Activated CD4-positive, alpha-beta T cell treated with anti-CD3 and anti-CD28 coated beads for 4 hours (primary cell): ENCODE measurements around the gene IPO9.
A peak's percentile ranks its signal among the peaks of the same experiment; 100 is the strongest.

Experiments
- DNase-seq, 2 donors: peaks; one replicate each; pipeline ENCODE4 v3.0.0-alpha.2; 2020

The IPO9 gene

DNA sequence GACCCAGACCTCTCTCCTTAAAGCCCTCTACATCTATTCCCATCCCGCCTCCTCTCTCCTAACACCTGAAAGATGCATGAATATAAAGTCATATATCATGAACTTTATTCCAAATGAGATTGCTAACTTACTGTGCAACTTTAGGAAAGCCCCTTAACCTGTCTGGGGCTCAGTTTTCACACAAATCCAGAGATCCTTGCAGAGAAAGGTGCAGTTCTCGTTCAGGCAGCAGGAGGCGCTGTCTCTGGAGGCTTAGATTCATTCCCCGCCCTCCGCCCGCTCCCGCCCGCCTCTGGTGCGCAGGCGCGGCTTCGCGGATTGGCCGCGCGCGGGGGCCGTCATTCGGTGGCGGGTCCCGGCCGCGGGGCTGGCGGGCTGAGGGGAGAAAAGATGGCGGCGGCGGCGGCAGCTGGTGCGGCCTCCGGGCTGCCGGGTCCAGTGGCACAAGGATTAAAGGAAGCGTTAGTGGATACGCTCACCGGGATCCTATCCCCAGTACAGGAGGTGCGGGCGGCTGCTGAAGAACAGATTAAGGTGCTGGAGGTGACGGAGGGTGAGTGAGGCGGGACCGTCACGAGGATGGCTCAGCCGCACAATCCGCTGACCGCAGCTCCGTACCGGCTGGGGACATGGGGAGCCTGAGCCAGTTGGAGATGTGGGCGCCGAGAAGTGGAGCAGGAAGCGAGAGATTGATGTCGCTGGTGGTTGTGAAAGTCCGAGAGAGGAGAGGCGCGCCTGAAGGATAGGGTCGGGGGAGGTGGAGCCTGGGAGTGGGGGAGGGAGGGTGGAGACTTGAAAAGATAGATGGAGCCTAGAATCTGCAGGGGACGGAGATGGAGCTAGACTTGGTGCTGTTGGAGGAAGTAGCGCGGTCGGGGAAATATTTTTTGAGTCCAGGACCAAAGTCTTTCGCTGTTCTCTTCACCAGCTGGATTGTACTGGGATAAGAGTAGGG, at the start of gene IPO9:
Gene IPO9 (plus strand): TSS at position 338 of the 955 bp plus-strand sequence. CDS start 53 bp downstream, at position 391.
- peak; percentile 89 to 95 for DNase-seq

- no peak for DNase-seq
These were observed 49.5 kb upstream of the IPO9 start for GRCh38 chr1:201779351-201779880.

- DNase-seq: no peak
These were observed 48.0 kb upstream of the IPO9 start for GRCh38 chr1:201780952-201781351.

DNA sequence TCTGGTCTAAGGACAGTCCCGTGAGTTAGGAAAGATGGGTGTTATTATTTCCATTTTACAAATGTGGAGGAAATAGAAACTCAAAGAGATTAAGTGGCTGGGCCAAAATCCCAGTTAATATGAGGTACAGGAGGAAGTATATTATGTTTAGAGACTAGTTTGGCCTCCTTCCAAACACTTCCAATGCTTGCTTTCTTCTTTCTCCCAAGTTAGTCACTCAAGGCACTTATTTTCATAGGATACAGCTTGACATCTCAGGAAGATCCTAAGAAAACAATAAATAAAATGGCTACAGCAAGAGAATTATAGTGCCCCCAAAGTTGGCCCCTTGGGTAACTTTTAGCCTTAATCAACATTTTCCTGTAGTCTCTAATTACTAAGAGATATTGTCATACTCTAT, 47.5 kb upstream of the IPO9 start:
- DNase-seq: no peak

DNA sequence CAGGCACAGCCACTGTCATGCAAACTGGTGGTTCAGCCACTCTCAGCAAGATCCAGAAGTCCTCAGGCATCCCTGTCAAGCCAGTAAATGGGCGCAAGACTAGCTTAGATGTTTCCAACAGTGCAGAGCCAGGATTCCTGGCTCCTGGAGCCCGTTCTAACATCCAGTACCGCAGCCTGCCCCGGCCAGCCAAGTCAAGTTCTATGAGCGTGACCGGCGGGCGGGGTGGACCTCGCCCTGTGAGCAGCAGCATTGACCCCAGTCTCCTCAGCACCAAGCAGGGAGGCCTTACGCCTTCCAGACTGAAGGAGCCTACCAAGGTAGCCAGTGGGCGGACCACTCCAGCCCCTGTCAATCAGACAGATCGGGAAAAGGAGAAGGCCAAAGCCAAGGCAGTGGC, 46.6 kb upstream of the IPO9 start:
- DNase-seq: no peak

- DNase-seq: no peak
These were observed 45.9 kb upstream of the IPO9 start for GRCh38 chr1:201783058-201783457.

DNA sequence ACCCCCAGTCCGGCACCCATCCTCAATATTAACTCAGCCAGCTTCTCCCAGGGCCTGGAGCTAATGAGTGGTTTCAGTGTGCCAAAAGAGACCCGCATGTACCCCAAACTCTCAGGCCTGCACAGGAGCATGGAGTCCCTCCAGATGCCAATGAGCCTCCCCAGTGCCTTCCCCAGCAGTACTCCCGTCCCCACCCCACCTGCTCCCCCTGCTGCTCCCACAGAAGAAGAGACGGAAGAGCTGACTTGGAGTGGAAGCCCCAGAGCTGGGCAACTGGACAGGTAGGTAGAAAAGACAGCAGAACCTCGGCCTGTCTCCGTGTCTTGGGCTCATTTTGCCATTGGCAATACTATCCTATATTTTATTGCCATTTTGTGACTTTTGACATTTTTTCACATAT, 45.4 kb upstream of the IPO9 start:
- no peak for DNase-seq

DNA sequence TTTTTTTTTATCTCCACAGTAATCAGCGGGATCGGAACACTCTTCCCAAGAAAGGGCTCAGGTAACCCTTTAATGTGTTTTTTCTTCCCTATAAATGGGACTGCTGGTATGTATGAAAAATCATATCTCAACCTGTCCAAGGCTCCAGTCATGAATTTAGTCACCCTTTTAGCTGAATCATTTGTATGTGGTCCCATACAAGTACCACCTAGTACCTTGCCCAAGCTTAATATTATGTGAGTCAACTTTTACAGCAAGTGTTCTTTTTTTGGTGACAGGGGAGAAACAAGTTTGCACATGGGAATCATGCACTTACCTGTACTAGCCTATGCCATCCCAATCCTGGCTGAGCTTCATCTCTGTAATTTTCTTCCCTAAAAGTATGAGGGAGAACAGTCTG, 43.7 kb upstream of the IPO9 start:
- DNase-seq: no peak

DNA sequence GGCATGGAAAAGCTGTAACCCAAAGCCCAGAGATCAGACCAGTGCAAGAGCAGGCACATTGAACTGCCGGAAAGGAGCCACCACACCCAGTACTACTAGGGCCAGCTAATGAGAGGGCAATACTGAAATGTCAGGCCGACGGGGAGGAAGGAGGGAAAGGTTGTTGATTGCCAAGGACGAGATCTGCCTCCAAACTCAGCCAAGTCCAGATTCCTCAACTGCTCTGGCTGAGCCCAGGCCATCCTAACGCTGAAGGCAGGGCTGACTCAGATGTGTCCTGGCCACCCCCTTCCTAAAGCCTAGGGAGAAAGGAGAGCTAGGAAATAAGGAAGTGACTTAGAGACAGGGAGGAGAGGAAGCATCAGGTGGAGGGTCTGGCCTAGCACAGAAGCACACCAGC, 42.1 kb upstream of the IPO9 start:
- no peak for DNase-seq

GRCh38 chr1:201788296-201788695, 40.7 kb upstream of the IPO9 start:
- no peak for DNase-seq

GRCh38 chr1:201789245-201789644, 39.7 kb upstream of the IPO9 start:
- DNase-seq: no peak

- DNase-seq: no peak
These were observed 38.7 kb upstream of the IPO9 start for GRCh38 chr1:201790261-201790660.

DNA sequence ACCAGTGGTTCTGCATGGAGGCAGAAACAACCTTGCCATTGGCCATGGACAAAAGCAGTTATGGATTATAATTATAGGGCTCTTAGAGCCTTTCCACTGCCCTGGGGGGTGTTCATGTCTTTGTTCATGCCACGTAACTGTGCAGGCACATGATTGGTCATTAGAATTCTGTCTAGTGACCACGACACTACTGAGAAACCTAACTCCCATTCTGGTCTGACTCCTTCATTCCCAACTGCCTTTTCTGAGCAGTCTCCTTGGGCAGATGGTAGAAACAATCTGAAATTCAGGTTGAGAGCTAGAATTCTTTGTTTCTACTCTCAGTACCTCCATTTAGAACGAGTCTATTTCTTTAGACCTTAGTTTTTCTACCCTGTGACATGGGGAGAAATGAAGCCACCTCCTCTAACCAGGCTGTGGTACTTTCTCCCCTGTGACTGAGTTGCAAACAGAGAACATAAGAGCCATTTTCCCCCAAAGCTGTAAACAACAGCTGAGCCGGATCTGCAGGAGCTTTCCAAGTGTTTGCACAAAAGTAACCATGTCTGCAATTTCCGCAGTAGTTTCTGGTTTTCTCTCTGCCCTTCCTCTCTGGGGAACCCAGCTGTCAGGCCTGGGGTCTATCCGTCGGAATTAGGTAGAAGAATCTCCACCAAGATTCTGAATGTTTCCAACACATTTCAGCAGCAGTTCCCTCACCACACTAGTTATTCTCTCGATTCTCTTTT, 37.7 kb upstream of the IPO9 start:
- DNase-seq: no peak

- no peak for DNase-seq
These were observed 37.2 kb upstream of the IPO9 start for GRCh38 chr1:201791779-201792173.

GRCh38 chr1:201792534-201793305, 36.2 kb upstream of the IPO9 start:
- peak; percentile 22 to 41 for DNase-seq

DNA sequence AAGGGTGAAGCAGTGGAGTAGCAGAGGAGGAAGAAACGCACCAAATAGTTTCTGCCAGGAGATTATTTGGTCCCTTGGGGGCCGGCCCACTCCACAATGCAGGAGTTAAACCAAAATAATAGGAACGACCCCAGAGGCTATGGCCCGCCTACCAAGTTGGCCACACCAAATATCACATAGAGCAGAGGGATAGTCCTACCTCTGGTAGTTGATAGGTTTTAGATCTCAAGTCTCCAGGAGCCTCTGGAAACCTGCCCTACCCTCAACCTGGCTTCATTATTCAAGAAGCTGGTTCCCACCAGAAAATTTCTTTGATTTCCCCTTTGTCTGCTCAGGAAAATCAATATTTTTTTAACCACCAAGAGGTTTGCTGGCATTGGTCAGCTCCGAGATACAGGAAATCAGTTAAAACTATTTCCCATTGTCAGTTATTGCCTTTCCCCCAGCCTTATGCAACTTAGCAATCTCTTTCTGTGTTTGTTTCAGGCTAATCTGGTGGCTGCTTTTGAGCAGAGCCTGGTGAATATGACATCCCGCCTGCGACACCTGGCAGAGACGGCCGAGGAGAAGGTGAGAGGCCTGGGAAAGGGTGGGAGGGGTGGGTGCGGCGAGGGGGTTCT, 35.5 kb upstream of the IPO9 start:
- no peak for DNase-seq

- DNase-seq: no peak
These were observed 33.9 kb upstream of the IPO9 start for GRCh38 chr1:201795066-201795465.

GRCh38 chr1:201800246-201800645, 28.7 kb upstream of the IPO9 start:
- no peak for DNase-seq

GRCh38 chr1:201806801-201807200, 22.2 kb upstream of the IPO9 start:
- no peak for DNase-seq

GRCh38 chr1:201807958-201808632, 20.9 kb upstream of the IPO9 start:
- no peak for DNase-seq

GRCh38 chr1:201808633-201808990, 20.3 kb upstream of the IPO9 start:
- no peak for DNase-seq

DNA sequence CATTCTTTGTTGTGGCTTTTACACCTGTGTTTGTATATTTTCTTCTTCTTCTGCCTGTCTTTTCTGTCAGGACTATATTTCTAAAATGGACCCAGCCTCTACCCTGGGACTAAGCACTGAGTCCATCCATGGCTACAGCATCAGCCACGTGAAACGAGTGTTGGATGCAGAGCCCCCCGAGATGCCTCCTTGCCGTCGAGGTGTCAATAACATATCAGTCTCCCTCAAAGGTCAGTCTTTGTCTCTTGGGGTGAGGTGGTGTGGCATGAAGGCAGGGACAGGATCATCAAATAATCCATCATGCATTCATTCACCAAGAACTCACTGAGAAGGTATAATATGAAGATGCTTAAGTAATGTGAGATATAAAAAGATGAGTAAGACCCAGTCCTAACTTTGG, 19.1 kb upstream of the IPO9 start:
- no peak for DNase-seq
